HG02981 (cell line): ENCODE results near the gene THYN1.
A peak's percentile ranks its signal among the peaks of the same experiment; 100 is the strongest.
"Not testable (repeated sequence)": the region's sequence is repeated elsewhere in the genome, so short reads cannot be mapped to it uniquely, and the experiment has no call there.

Experiments
- ATAC-seq: cut with Tn5 transposase; IDR thresholded peaks from one replicate; pipeline ENCODE4 v1.9.1; 2021; ENCODE audit warnings: mild to moderate bottlenecking, moderate library complexity; ENCODE audit not compliant: unreplicated experiment

THYN1 gene

GRCh38 chr11:134275534-134276395 is 22.6 kb upstream of the THYN1 start, which contains the start of gene GLB1L3:
Gene GLB1L3 (plus strand): TSS chr11:134276379. CDS start chr11:134276741, 362 bp downstream.
- ATAC-seq: peak; percentile 75

- ATAC-seq: no peak
Measured at GRCh38 chr11:134275188-134275533, 22.0 kb upstream of the THYN1 start.

GRCh38 chr11:134273317-134273712 is 20.2 kb upstream of the THYN1 start:
- no peak for ATAC-seq

GRCh38 chr11:134272381-134273316 is 19.5 kb upstream of the THYN1 start:
- ATAC-seq: no peak

- ATAC-seq: no peak
Measured at GRCh38 chr11:134271978-134272377, 18.8 kb upstream of the THYN1 start.

GRCh38 chr11:134270250-134270714 is 17.1 kb upstream of the THYN1 start:
- ATAC-seq: no peak

- ATAC-seq: no peak
Measured at GRCh38 chr11:134267966-134268365, 14.8 kb upstream of the THYN1 start.

GRCh38 chr11:134267461-134267860 is 14.3 kb upstream of the THYN1 start:
- no peak for ATAC-seq

DNA sequence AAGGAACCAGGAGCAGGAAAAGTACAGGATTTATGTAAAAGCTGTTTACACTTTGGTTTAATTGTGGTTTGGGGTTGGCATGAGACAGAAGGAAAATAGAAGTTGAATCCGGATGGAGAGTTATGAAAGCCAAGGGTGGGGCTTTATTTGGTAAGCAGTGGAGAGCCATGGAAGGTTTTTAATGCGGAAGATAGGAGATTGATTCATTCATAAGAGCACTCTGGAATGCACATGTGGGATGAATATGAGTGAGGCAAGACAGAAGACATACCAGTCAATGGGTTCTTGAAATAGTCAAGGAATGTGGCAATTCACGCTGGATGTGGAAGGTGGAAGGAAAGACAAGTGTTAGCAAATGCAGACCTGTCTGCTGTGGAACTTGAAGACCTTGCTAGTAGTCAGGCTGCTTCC is 13.7 kb upstream of the THYN1 start:
- ATAC-seq: no peak

- ATAC-seq: no peak
Measured at GRCh38 chr11:134266440-134266839, 13.3 kb upstream of the THYN1 start.

GRCh38 chr11:134264966-134265764 is 12.0 kb upstream of the THYN1 start:
- ATAC-seq: no peak

DNA sequence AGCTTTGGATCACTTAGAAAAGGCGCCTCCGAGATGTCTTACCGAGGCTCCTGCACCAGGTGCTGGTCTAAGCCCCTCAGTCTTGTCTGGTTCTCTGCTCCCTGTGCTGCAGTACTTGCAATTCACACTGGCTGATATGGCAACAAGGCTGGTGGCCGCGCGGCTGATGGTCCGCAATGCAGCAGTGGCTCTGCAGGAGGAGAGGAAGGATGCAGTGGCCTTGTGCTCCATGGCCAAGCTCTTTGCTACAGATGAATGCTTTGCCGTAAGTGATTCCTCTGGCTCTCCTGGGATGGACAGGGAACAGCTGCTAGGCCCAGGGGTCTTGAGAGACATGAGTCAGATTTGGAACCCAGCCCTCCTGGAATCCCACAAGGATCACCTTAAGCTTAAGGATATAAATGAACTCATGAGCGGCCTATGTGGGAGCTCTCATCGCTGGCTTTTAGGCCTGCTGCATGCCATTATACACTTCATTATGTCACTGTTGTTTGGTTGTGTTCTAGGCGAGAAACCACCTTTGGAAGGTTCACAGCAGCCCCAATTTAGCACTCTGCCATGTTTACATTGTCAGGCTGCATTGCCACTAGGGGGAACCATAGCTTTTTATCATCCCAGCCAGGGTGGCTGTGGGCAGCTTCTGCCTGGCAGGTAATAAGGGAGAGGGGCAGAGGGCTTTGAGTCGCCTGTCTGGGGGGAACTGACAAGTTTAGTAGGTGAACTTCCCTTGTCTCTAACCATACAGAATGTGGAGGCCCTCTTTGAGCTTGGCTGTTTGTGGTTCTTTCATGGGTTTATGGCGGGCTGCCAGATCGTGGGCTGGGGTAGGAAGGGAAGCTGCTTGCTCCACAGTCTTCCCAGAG is 8.7 kb upstream of the THYN1 start:
- no peak for ATAC-seq

DNA sequence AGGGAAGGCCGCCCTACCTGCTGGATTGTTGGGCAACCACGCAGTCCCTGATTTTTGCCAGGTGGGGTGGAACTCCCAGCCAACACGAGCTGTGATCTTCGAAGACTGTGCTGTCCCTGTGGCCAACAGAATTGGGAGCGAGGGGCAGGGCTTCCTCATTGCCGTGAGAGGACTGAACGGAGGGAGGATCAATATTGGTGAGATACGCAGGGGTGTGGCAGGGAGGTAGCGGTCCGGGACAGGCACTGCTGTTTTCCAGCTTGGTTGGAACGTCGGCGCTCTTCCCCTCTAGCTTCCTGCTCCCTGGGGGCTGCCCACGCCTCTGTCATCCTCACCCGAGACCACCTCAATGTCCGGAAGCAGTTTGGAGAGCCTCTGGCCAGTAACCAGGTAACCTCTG is 7.8 kb upstream of the THYN1 start:
- ATAC-seq: no peak

DNA sequence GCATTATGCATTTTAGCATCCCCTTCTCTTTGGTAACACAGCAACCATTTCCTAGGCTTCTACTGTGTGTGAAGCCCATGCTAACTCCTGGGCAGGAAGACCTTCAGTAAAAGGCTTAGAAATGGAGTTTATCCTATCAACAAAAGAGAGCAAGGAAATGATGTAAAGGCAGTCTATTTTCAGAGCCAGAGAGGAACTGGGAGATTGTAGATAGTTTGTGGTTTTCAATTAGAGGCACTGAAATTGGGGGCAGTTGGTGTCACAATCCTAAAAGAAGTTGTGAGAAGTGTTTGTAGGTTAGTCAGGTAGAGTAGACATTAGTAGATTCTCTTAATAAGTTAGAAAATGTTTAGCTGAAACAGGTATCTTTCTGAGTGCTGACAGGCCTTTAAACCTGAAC is 7.4 kb upstream of the THYN1 start:
- ATAC-seq: no peak

- no peak for ATAC-seq
Measured at GRCh38 chr11:134258577-134258976, 5.4 kb upstream of the THYN1 start.

GRCh38 chr11:134257101-134257500 is 3.9 kb upstream of the THYN1 start:
- no peak for ATAC-seq

DNA sequence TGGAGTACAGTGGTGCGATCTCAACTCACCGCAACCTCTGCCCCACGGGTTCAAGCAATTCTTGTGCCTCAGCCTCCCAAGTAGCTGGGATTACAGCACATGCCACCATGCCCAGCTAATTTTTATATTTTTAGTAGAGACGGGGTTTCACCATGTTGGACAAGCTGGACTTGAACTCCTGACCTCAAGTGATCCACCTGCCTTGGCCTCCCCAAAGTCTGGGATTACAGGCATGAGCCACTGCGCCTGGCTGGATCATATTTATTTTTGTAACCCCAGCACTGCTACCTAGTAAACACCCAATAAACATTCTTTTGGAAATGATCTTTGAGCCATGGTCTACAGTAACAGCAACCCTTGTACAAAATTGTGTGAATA is 2.0 kb upstream of the THYN1 start:
- ATAC-seq: not testable (repeated sequence)

GRCh38 chr11:134254433-134255183 is 1.5 kb upstream of the THYN1 start:
- ATAC-seq: no peak
